GM21528 (cell line): ENCODE measurements around the gene ITGA2.
A peak's percentile ranks its signal among the peaks of the same experiment; 100 is the strongest.
"Not testable (repeated sequence)": the region's sequence is repeated elsewhere in the genome, so short reads cannot be mapped to it uniquely, and the experiment has no call there.

Source experiments
- ATAC-seq: cut with Tn5 transposase; IDR thresholded peaks from one replicate; pipeline ENCODE4 v1.9.1; 2021; ENCODE audit warnings: mild to moderate bottlenecking, moderate library complexity; ENCODE audit not compliant: unreplicated experiment, low FRiP score

Gene ITGA2

DNA sequence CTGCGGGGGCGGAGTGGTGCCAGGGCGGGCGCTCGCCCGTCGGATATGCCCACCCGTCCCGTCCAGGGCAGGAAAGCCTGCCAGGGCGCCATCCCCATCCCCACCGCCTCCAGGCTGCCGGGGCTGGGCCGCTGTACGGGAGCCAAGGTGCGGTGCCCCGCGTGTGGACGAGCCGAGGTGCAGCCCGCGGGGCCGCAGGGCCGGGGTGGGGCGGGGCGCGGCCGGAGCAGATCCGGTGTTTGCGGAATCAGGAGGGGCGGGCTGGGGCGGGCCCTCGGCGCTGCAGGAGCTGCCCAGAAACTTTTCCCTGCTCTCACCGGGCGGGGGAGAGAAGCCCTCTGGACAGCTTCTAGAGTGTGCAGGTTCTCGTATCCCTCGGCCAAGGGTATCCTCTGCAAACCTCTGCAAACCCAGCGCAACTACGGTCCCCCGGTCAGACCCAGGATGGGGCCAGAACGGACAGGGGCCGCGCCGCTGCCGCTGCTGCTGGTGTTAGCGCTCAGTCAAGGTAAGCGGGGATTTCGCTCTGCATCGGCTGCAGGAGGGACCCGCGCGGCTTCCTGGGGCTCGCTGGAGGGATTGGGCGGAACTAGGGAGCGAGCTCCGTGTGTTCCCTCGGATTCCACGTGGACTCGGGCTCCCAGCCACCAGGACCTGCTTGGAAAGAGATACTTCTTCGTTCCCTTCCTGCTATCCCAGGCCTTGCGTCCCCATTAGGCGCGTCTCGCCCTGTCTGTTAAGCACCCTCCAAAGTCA, at the start of gene ITGA2:
TSS of gene ITGA2 (plus strand) at position 328 of the 756 bp plus-strand sequence. CDS start at position 445, 117 bp downstream.
- ATAC-seq: peak; percentile 56

- ATAC-seq: no peak
Measured at GRCh38 chr5:52943285-52943684, 45.9 kb upstream of the ITGA2 start.

DNA sequence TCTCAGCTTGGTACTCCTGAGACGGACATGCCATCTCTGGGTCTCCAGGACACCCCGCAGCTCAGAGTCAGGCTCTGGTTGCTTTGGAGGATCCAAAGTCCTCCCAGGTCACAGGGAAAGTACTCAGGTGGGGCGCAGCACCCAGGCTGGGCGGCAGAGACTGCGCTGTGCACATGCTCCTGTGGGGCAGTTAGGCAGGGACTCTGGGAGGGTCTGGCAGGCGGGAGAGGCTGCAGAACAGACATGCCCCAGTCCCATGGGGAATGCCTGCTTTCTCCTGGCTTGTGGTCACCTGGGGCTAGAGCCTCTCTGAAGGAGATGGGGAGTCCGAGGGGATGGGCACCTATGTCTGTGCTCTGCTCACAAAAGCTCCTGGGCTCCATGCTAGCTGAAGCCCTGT, 45.3 kb upstream of the ITGA2 start:
- ATAC-seq: no peak

- ATAC-seq: no peak
Measured at GRCh38 chr5:52945040-52945439, 44.1 kb upstream of the ITGA2 start.

- no peak for ATAC-seq
Measured at GRCh38 chr5:52947208-52947607, 41.9 kb upstream of the ITGA2 start.

GRCh38 chr5:52947851-52948250, 41.3 kb upstream of the ITGA2 start:
- ATAC-seq: no peak

DNA sequence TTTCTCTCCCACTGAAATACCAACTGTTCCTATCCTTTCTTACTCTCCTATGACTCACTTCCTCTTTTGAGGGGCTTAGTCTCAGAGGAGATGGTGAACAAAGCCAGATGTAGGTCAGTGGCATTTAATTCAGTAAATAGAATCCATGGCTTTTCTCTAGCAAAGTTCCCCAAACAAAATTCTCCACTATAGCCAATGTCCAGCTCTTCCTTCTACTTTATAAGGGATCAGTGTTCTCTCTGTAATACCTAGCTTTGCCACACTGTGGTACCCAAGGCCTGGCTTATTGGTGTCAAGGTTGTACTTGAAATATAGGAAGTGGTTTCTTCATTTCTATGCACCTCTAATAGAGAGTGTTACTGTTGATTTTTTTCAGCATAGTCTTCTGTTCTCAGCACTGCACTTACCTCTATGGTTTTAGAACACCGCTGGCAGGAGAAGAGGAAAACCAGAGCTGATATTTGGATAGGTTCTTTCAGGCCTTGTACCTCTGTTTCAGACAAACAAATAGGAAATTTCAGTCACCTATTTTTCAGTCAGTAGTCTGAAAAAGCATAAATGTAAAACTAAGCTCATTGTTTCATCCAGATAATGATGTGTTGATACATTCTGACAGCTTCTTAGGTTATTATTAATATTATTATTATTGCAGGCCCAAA, 40.6 kb upstream of the ITGA2 start:
- peak; percentile 99 for ATAC-seq

DNA sequence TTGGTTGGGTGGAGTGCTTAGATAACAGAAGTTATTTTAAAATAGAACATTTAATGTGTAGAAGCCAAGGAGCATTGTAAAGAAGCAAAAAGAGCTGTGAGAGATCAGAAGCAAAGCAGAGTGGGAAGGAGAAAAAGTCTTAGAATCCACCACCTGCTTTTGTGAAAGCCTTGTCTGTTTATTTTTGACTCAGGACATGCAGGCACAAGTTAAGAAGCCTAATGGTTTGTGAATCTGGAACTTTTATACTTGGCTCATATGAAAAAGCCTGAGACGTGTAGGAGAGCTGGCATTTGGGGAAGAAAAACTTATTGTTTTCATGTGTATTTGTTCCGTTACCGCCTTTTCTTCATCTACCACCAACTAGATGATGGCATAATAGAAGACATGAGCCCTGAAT, 38.5 kb upstream of the ITGA2 start:
- ATAC-seq: no peak

GRCh38 chr5:52952483-52952882, 36.7 kb upstream of the ITGA2 start:
- ATAC-seq: no peak

DNA sequence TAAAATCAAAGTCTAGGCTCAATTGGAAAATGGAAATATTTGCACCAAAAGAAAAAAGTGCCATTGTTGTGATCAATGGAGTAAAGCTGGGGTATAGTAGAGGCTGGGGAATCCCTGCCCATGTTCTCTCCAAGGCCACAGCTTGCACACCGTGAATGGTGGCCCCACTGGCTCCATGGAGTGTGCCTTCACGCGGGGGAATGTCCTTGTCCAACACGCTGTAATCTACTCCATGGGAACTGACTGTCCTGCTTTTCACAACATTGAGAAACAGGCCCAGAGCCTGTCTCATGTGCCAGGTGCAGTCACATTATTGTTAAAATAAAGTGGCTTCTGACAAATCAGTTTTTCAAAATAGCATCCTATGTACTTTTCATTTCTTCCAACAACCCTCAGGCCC, 33.1 kb upstream of the ITGA2 start:
- ATAC-seq: no peak

DNA sequence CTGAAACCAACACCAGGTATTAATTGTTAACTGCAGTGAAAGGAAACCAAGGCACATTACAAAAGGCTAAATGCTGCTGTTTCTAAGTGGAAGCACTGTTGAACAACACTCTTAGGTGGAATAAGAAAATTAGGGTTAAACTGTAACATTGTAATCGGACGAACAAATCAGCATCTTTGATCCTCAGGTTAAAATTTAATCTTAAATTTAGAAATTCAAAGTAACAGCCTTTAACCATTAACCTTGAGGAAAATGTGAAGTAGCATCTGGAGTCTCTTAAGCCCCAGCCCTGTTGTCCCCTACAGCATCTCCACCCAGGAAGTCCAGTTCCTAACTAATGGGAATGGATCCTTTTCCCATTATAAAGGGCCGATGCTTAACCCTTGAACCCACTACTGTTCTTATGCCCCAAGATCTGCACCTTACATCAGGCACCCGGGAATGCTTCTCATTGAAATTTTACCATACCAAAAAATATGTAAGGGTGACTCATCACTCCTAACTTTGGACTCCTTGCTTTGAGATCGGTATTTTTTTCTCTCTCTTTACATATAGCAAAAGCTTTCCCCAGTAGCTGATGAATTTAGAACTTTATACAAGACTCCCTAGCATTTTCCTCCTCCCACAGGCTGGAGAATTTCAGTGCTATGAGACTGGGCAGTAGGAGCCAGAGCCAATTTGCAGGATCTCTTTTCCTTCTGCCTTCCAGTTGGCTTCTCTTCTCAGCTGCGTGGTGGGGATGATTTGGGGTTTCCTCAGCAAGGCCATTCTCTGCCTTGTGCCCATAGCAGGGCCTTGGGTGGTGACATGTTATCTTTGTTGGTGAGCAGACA, 32.0 kb upstream of the ITGA2 start:
- peak; percentile 70 for ATAC-seq

DNA sequence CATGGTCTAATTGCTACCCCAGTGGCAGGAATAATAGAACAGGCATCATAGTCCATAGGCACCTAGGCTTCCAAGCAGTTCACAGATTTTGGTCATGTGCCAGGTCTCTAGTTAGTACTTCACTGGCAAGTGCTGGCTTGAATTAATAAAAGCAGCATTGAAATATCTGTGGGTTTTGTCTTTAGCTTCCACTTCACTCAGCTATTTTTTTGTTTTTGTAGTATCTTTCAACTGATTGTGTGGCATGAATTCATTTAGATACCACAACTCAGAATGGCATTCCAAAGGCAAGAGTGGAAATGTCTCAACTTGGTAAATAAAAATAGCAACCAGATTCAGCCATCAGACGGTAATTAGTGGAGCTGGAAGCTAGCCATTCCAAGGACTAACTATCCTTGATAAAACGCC, 27.9 kb upstream of the ITGA2 start:
- ATAC-seq: no peak

DNA sequence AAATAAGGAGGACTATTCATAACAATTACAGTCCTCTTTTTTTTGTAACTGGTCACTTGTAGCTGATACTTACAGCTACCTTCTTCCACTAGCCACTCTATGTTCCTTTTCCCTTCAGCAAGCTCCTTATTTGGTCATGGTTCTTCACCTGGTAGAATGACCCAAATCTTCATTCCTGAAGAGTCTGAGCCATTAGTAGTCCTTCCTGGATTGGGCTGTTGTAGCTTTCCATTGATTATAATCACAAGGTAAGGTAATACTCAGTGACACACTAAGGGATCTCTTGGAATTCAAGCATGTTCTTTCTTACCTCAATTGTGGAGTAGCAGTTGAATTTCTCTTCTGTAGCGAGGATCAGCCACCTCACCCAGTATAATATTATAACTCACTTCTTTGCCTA, 25.5 kb upstream of the ITGA2 start:
- no peak for ATAC-seq

DNA sequence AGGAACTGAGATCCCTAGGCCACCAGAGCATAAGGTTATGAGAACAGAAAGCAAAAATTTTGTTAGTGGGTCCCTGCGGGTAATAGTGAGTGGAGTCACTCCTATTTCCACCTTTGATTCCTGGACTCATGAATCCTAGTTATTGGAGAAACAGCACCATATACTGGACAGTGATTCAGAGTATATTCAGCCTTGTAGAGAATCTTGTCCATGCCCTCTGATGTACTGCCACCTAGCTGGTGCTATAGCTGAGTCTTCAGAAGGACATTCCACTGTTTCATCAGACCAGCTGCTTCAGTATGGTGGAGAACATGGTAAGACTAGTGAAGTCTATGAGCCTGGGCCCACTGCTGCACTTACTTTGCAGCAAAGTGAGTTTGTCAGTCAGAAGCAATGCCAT, 25.0 kb upstream of the ITGA2 start:
- ATAC-seq: no peak

- not testable (repeated sequence) for ATAC-seq
Measured at GRCh38 chr5:52976157-52976556, 13.0 kb upstream of the ITGA2 start.

DNA sequence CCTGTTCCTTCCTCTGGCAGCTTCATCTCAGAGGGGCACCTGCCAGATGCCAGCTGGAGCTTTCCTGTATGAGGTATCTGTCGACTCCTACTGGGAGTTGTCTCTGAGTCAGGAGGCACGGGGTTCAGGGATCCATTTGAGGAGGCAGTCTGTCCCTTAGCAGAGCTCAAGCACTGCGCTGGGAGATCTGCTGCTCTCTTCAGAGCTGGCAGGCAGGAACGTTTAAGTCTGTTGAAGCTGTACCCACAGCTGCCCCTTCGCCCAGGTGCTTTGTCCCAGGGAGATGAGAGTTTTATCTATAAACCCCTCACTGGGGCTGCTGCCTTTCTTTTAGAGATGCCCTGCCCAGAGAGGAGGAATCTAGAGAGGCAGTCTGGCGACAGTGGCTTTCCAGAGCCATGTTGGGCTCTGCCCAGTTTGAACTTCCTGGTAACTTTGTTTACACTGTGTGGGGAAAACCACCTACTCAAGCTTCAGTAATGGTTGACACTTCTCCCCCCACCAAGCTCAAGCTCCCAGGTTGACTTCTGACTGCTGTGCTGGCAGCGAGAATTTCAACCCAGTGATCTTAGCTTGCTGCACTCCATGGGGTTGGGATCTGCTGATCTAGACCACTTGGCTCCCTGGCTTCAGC, 11.8 kb upstream of the ITGA2 start:
- no peak for ATAC-seq

- no peak for ATAC-seq
Measured at GRCh38 chr5:52981507-52981906, 7.6 kb upstream of the ITGA2 start.

DNA sequence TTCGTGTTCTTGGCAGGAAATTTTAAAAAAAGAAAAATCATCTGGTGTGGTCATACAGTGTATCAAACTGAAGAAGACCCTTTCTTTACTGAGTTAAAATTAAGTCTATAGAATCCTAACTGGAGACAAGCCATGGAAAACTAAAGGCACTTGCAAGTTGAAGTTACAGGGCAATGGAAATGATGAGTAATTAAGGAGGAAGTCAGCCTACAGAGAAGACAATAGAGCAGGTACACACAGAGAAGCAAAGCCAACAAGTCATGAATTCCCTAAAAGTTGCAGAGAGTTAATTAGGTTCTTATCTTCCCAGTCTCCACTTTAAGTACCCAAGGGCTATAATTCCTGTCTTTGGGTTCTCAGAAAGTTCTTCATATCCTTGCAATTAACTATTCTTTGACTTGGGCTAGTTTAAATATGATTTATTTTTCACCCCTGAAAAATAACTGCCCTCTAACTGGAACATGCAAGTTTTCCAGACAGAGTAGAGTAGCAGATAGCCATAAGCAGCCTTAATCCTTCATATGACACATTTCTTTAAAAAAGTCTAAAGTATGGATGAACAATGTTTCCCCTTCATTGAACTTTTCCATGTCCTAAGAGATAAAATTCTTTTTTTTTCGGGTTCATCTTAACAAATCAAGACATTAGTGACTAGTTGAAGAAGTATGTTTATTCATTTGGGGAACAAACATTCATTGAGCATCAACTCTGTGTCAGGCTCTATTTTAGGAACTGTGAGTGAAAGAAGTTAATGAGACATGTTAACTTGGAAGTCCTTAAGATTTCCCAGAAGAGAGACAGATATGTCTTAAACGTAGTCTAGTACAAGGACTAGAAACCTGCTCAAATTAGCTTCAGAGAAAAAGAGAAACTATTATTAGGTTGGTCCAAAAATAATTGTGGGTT, 5.2 kb upstream of the ITGA2 start:
- no peak for ATAC-seq

GRCh38 chr5:52985306-52985705, 3.8 kb upstream of the ITGA2 start:
- no peak for ATAC-seq
